NCI-H1436 (cell line): ENCODE data around the gene CACNA1D.
"Not testable (repeated sequence)": the region's sequence is repeated elsewhere in the genome, so short reads cannot be mapped to it uniquely, and the experiment has no call there.

ENCODE experiments used
- DNase-seq: peaks from one replicate; lab custom pipeline; 2025; lab: John Stamatoyannopoulos, UW

Gene CACNA1D

GRCh38 chr3:53616971-53617892 lies 122.8 kb downstream of the CACNA1D start:
- DNase-seq, result no peak

DNA sequence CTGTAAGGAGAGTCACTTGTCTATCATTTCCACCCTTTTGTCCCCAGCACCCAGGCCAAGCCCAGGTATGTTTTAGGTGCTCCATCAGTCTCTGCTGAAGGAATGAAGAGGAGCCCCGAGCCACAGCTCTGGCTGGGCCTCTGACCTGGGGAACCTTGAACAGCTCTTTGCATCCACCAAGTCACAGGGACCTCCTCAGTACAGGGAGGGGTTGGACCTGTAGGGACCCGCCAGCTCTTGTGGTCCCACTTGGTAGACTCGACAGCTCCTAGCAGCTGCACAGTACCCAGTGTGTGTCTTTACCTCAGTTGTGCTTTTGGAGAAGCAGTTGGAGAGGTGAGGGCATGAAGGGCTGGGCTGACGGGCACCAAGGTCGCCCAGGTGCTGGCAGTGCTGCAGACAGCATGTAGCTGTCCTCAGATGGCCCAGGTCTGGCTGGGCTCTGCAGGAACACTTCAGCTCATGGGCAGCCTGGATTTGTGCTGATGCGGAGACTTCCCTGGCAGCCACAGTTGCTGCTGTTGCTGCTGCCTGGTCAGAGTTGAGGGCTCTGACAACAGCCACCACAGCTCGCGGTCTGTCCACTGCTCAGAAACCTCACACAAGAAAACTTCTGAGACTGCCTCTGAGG lies 123.6 kb downstream of the CACNA1D start:
- no peak for DNase-seq

DNA sequence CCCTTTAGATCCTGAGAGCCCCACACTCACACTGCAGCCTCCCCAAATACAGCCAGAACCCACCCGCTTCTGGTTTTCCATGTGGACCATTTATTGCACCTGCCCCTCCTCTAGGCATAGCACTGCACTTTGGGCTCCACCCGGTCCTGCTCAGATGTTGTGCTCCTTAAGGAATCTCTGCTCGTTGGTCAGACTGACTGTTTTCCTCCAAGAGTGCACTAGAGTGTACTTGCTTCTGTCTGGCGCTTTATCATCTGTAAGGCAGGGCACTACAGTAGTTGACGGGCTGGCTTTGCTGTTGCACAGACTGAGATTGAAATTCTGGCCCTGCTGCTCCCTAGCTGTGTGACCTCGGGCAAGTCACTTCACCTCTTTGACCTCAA lies 124.1 kb downstream of the CACNA1D start:
- no peak for DNase-seq

DNA sequence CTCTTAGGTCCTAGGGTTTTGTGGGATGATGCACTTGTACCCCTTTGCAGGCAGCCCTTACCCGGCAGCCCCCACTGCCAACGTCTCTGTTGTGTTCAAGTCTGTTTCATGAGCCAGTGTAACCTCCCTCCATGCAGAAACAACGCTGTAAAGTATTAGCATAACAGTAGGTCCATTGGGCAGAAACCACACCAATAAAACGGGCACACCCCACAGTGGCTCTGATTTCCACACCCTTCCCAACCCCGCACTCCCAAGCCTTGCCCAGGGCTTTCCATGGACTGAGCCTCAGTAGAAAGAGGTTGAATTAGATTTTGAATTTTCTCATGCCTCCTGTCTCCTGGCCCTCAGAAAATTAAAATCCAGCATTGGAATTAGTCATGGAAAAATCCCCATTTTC lies 124.5 kb downstream of the CACNA1D start:
- DNase-seq, result no peak

DNA sequence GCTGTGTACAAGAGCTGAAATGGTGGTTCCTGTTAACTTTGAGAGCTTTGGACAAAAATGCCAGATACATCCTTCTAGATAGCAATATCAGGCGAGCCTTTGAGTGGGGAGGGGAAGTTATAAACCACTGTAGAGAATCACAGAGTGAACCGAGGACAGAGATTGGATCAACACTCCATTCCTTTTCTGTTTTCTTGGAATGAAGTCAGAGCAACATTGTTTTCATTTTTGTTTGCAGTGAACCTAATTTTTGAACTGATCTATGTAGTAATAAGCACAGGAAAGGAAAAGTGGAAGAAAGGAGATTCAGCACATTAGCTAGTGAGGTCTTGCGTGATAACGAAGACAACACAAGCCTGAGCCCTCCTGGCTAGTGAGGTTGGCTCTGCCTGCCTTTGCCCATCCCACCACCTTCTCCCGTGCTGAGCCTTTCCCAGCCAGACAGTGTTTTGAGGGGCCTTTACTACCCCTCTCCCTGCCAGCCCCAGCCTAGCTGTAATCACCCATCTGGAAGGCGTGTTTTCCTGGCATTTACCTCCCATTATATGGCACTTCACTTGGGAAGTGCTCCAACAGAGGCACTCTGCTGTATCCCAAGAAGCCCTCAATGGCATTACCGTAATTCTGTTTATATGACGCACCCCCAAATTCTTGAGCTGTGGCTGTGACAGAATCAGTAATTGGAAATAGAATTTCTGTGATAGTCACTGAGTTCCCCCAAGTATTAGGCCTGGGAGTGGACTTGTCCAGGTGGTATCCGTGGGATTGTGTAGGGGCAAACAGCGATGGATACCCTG lies 129.8 kb downstream of the CACNA1D start:
- no peak for DNase-seq

GRCh38 chr3:53626876-53627275 lies 132.5 kb downstream of the CACNA1D start:
- no peak for DNase-seq

GRCh38 chr3:53628536-53629401 lies 134.4 kb downstream of the CACNA1D start:
- no peak for DNase-seq

DNA sequence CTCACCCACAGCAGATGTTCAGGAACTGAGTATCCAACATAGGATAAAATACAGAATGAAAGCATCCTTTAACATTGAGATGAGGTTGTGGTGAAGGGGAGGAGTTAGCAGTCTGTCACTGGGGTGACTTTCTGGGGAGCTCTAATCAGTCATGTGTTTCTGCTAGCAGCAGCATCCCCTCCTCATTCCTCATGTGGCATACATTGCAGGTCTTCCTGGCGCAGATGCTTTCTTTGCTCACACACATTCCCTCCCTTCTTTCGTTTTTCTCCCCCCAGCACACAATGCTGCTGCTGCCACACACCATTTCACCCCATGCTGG lies 135.0 kb downstream of the CACNA1D start:
- DNase-seq, result no peak

- DNase-seq, result no peak
Observed at GRCh38 chr3:53630547-53630946, 136.1 kb downstream of the CACNA1D start.

DNA sequence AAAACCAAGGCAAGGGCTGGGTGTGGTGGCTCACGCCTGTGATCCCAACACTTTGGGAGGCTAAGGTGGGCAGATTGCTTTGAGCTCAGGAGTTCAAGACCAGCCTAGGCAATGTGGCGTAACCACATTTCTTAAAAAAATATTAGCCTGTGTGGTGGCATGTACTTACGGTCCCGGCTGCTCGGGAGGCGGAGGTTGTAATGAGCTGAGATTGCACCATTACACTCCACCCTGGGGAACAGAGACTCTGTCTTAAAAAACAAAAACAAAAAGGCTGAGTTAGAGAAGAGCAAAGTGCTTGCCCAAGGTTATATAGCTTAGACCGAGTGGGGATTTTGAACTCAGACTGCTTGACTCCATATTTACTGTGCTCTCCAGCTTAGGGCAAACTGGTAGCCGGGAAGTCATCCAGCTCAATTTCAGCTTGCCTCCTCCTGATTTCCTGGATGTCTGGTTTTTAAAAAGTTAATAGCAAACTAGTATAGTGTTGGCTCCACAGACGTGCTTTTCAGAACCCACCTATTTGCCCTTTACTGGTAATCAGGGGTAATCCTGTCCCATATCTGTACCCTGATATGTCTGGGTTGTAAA lies 138.9 kb downstream of the CACNA1D start:
- no peak for DNase-seq

GRCh38 chr3:53635041-53635440 lies 140.6 kb downstream of the CACNA1D start:
- DNase-seq, result no peak

DNA sequence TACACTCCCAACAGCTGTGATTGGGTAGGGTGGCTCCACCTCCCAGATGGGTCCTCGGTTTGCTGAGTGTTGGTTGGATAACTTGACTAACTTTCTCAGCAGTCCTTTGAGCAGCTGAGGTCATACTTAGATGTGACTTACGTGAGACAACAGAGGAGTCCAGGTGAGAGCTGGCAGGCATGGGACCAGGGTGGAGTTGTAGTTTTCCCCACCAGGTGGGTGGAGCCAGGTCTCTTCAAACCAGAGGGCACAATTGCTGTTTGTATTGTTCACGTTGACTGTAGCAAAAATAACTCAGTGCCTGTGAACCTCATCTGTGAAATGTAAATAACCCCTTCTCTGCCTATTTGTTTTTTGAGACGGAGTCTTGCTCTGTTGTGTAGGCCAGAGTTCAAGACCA lies 144.4 kb downstream of the CACNA1D start:
- DNase-seq, result not testable (repeated sequence)

GRCh38 chr3:53641397-53641796 lies 147.0 kb downstream of the CACNA1D start:
- DNase-seq, result no peak

- DNase-seq, result no peak
Observed at GRCh38 chr3:53642211-53642610, 147.8 kb downstream of the CACNA1D start.

DNA sequence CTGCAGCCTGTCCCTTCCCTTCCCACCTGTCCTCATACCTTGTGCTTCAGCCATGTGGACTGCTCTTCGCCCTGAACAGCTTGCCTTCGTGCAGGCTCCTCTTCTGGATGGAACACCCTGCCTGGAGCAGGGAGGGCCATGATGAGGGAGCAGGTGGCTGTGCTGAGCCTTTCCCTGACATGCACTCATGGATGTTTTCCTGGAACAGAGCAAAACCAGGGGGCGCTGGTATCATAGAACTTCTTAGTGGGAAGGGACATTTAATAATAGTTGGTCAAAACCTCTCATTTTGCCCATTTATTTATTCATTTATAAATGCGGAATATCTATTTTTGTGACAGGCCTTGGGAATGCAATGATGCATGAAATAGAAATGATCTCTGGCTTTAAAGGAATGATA lies 149.3 kb downstream of the CACNA1D start:
- DNase-seq, result no peak

DNA sequence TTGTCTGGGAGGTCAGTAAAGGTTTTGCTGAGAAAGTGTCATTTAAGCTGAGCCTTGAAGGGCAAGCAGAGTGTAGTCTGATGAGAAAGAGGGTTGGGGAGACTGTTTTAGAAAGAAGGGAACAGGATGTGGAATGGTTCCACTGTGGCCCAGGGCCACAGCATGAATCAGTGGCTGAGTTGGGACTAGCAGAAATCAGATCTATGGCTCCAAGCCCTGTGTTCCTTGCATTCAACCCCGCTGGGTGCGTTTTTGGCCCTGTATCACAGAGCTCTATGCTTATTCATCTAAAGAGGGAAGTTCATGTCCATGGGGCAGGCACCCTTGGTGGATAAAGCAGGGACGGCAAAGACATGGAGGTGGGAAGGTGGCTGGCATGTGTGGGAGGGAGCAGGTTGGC lies 151.3 kb downstream of the CACNA1D start:
- no peak for DNase-seq

DNA sequence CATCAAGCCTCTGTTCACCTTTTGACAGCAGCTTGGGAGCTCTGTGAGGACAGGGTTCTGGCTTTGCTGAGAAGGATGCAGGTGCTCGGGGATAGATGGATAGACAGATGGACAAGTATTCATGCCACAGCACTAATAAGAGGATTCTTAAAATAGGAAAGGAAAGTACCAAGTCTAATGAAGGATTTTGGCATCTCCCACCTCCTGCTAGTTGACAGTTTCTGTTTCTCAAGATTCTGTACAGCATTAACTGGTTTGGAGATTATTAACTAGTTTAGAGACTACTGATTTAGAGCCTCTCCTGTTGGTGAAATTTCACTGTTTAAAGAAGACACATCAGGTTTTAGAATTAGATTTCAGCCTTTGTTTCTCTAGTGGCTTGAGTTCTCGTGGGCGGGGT lies 152.3 kb downstream of the CACNA1D start:
- no peak for DNase-seq

DNA sequence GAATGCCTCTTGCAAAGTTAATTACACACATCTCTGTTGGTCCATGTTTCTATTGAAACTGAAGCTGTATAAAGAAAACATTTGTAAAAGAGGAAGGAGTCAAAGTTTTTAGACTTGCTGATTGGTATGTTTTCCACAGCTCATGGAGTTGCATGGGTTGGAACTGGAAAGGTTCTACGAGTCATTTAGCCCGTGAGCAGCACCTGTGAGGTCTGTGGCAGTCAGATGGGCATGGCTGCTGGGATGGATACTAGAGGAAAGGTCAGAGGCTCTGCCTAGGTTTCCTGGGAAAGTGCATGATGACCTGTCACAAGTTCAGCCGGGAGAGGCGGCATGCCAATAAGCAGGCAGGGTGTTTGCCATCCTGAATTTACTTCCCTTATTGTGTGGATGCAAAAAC lies 155.4 kb downstream of the CACNA1D start:
- no peak for DNase-seq

- no peak for DNase-seq
Observed at GRCh38 chr3:53650424-53650823, 156.0 kb downstream of the CACNA1D start.

- no peak for DNase-seq
Observed at GRCh38 chr3:53650928-53651661, 156.7 kb downstream of the CACNA1D start.

DNA sequence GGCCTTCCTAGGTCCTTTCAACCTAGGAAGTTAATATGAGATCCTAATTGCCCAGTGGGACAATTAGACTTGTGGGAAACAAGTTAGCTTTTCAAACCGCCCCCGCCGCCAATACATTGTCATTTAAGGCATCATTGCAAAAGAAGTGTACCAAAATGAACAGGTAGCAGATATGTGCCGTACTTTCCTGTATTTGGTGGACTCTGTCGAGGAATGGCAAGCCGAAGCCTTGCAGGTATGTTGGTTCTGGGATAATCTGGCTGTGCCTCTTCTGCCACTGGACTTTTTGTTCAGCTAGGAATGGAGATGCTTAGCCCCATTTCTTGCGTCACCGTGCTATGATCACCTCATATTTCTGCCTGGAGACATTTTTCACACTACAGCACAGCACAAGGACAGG lies 157.5 kb downstream of the CACNA1D start:
- no peak for DNase-seq
